Activated CD8-positive, alpha-beta T cell treated with anti-CD3 and anti-CD28 coated beads, Interleukin-2, amount 10 ng/mL, durations not matched to agents 7 days and 5 days (primary cell): Measurements from ENCODE around the gene SACM1L. TPM values are rescaled to one million over a fixed set of nuclear protein-coding genes. Genes with fewer than 3 reads are reported as not detected.
A peak's percentile ranks its signal among the peaks of the same experiment; 100 is the strongest.
"Not testable (repeated sequence)": the region's sequence is repeated elsewhere in the genome, so short reads cannot be mapped to it uniquely, and the experiment has no call there.

Source experiments
- ATAC-seq: fragments of 150-1000 bp; cut with Tn5 transposase; one replicate; pipeline ENCODE4 v1.10.0; 2021; ENCODE audit warnings: moderate library complexity
- CTCF ChIA-PET: fragments of 350-600 bp; sonication (Branson Sonifier 250); formaldehyde crosslinking; loops from one replicate; lab custom pipeline; 2021; ENCODE audit warnings: antibody characterized with exemption; lab: Charles Lee
- POLR2A ChIA-PET: fragments of 350-600 bp; sonication (Branson Sonifier 250); formaldehyde crosslinking; loops from one replicate; lab custom pipeline; 2021; ENCODE audit warnings: antibody characterized with exemption; lab: Charles Lee
- DNase-seq: peaks from one replicate; pipeline ENCODE4 v3.0.0-alpha.2; 2020
- H3K27ac Mint-ChIP-seq: one replicate; pipeline ENCODE4 v1.8.0; 2021; ENCODE audit warnings: mild to moderate bottlenecking, mixed read lengths
- H3K27me3 Mint-ChIP-seq: one replicate; pipeline ENCODE4 v1.8.0; 2021; ENCODE audit warnings: low read depth, mixed read lengths
- H3K36me3 Mint-ChIP-seq: one replicate; pipeline ENCODE4 v1.8.0; 2021; ENCODE audit warnings: low read depth, mixed read lengths
- H3K4me1 Mint-ChIP-seq: one replicate; pipeline ENCODE4 v1.8.0; 2021; ENCODE audit warnings: low read depth, mixed read lengths
- H3K4me3 Mint-ChIP-seq: one replicate; pipeline ENCODE4 v1.8.0; 2021; ENCODE audit warnings: mild to moderate bottlenecking, mixed read lengths
- H3K9me3 Mint-ChIP-seq: one replicate; pipeline ENCODE4 v1.8.0; 2022; ENCODE audit warnings: mixed read lengths; ENCODE audit not compliant: insufficient read depth
- total RNA-seq, 2 experiments: library from RNA; stranded (reverse); gene quantifications; one replicate each; pipeline ENCODE4 v1.2.3, GENCODE V29; 2021

Gene SACM1L
- total RNA-seq, 2 experiments from 2014 or later = 89.8 to 96.4 TPM

DNA sequence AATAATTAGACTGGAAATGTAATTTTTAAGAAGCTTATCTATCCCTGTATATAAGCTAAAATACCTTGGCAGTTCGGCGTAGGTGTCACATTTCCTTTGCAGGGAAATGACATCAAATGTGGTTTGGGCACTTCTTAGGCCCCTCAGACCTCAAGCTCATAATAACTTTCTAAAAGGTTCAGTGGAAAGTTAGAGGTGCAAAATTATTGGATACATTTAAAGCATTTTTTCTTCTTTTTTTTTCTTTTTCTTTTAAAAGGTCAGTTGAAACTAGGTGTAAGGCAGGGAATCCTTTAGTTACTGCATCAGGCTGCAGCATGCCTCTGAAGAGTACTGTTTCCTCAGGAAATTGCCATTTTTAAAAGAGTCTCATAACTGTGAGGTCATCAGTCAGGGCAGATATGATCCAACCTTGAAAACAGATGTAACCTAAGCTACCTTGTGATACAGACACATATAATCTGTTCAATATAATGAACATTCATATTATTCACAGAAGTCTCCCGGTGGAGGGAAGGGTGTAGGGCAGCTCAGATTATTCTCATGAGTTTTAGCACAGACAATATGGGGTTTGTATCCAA lies 4.8 kb downstream of the SACM1L start:
- H3K27ac Mint-ChIP-seq = peak overlapping the region; percentile 91
- ATAC-seq (peak; percentile 46), DNase-seq (peak; percentile 61)
- ChIA-PET CTCF (interaction anchor here (0.6 to 5.8 kb wide), 16 partner anchors 11 to 657 kb away, joined by 3 to 52 read pairs (median 4); no protein-coding TSS in a partner anchor), POLR2A (interaction anchor here (0.6 to 1.4 kb wide), 7 partner anchors 9 to 1341 kb away, joined by 3 to 5 read pairs (median 3); no protein-coding TSS in a partner anchor)
- H3K4me1 Mint-ChIP-seq = peaks cover 66% of the 10 kb centered on the region
- H3K36me3 Mint-ChIP-seq = peaks cover 60% of the 10 kb centered on the region
- H3K4me3 Mint-ChIP-seq = peak overlapping the region; percentile 68
- H3K27me3 Mint-ChIP-seq = peaks cover under 1% of the 10 kb centered on the region
- H3K9me3 Mint-ChIP-seq = no peaks in the 10 kb centered on the region

DNA sequence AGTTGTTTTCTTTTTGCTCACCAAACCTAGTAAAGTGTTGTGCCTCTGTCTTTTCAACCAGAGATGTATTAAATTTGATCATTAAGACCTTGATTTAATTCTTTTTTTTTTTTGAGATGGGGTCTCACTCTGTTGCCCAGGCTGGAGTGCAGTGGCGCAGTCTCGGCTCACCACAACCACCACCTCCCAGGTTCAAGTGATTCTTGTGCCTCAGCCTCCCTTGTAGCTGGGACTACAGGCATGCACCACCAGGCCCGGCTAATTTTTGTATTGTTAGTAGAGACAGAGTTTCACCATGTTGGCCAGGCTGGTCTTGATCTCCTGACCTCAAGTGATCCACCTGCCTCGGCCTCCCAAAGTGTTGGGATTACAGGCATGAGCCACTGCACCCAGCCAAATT lies 6.0 kb downstream of the SACM1L start:
- H3K27me3 Mint-ChIP-seq, DNase-seq, ATAC-seq, H3K9me3 Mint-ChIP-seq: not testable (repeated sequence)
- H3K36me3 Mint-ChIP-seq = peaks cover 63% of the 10 kb centered on the region
- peak overlapping the region; percentile 91 for H3K27ac Mint-ChIP-seq
- peaks cover 71% of the 10 kb centered on the region for H3K4me1 Mint-ChIP-seq
- CTCF ChIA-PET = interaction anchor here (1.2 to 5.8 kb wide), 6 partner anchors 10 to 485 kb away, joined by 3 to 52 read pairs (median 8); no protein-coding TSS in a partner anchor
- POLR2A ChIA-PET = interaction anchor here (0.5 to 1.4 kb wide), 3 partner anchors 9 to 28 kb away, joined by 3 to 4 read pairs (median 3); no protein-coding TSS in a partner anchor
- H3K4me3 Mint-ChIP-seq = peak overlapping the region; percentile 68

DNA sequence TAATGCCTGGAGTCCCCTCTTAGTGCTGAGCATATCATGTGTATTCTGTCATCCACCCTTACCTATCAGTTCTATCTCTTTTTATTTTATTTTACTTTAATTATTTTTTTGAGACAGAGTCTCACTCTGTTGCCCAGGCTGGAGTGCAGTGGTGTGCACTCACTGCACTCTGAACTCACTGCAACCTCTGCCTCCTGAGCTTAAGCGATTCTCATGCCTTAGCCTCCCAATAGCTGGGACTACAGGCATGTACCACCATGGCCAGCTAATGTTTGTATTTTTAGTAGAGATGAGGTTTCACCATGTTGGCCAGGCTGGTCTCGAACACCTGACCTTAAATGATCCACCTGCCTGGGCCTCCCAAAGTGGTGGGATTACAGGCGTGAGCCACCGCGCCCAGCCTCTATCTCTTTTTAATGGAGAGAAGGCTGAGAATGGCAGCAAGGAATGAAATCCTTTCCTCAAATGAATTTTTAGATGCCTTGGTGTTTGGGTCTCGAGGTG lies 11.4 kb downstream of the SACM1L start:
- no peaks in the 10 kb centered on the region for H3K27me3 Mint-ChIP-seq
- no peak for ATAC-seq
- no peak overlapping the region for H3K4me3 Mint-ChIP-seq
- no peak overlapping the region for H3K27ac Mint-ChIP-seq
- H3K4me1 Mint-ChIP-seq = peaks cover 40% of the 10 kb centered on the region
- no peaks in the 10 kb centered on the region for H3K9me3 Mint-ChIP-seq
- ChIA-PET CTCF (interaction anchor here (1.0 kb wide), 1 partner anchor 10 kb away, joined by 4 read pairs; no protein-coding TSS in a partner anchor), POLR2A (interaction anchor here (2.1 kb wide), 1 partner anchor 11 kb away, joined by 4 read pairs; no protein-coding TSS in a partner anchor)
- no peak for DNase-seq
- H3K36me3 Mint-ChIP-seq = peaks cover 40% of the 10 kb centered on the region

DNA sequence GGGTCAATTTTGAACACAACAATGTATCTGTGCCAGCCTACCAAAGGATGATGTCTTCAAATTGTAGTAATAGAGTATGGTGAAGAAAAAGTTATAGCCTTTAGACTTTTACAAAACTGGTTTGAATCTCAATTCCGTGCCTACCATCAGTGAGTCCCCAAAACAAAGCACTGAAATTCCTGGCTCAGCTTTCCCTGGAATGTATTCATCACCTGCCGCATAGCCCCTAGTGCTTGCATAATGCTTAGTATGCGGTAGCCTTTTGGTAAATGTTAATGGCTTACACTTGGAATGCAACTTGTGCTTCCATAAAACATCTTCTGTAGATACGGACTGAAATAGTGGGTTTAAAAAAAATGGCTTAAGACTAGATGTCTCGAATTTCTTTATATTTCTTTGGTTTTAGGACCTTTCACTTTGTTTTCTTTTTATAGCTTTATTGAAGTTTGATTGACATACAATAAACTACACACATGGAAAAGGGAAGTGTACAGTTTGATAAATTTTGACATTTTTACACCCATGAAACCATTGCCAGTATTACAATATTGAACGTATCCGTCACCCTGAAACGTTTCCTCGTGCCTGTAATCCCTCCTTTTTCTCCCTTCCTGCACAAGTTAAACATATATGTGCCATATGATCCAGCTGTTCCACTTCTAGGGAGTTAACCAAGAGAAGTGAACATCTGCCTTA lies 12.1 kb downstream of the SACM1L start:
- peaks cover 40% of the 10 kb centered on the region for H3K36me3 Mint-ChIP-seq
- peaks cover 34% of the 10 kb centered on the region for H3K4me1 Mint-ChIP-seq
- no peaks in the 10 kb centered on the region for H3K27me3 Mint-ChIP-seq
- DNase-seq (no peak), ATAC-seq (no peak)
- CTCF ChIA-PET = no interaction called here
- H3K4me3 Mint-ChIP-seq = no peak overlapping the region
- no peaks in the 10 kb centered on the region for H3K9me3 Mint-ChIP-seq
- POLR2A ChIA-PET = no interaction called here
- no peak overlapping the region for H3K27ac Mint-ChIP-seq

DNA sequence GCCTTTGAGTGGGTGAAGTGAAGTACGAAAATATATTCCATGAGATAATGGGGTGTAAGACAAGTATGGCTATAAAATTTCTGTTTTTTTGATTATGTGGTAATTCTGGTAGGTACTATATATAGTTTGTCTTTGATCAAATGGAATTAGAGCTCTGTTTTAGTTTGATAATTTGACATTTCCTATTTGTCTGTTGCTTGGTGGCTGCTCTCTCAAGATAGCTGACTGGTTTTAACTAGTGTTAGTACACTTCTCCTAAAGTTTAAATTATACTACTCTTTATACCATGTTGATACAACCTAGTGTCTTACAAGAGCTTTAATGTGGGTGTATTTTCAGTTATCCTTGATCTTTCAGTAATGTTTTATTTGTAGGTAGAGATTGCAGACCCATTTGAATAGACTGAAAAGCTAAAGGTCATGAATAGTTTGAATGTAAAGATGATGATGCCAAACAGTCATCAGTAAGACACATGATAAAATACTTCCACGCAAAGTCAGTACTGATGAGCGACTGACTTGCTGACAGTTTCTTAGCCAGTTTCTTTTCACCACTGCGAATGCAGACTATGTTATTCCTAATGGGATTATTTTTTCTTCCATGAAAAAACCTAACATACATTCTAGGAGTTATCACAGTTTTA lies 15.2 kb downstream of the SACM1L start:
- DNase-seq = no peak
- no peak overlapping the region for H3K27ac Mint-ChIP-seq
- H3K9me3 Mint-ChIP-seq = no peaks in the 10 kb centered on the region
- peaks cover 48% of the 10 kb centered on the region for H3K36me3 Mint-ChIP-seq
- H3K4me1 Mint-ChIP-seq = peaks cover 24% of the 10 kb centered on the region
- CTCF ChIA-PET = interaction anchor here (1.0 to 3.8 kb wide), 10 partner anchors 9 to 565 kb away, joined by 3 to 17 read pairs (median 4); no protein-coding TSS in a partner anchor
- no peak for ATAC-seq
- no peaks in the 10 kb centered on the region for H3K27me3 Mint-ChIP-seq
- POLR2A ChIA-PET = interaction anchor here (0.7 to 1.3 kb wide), 3 partner anchors 10 to 15 kb away, joined by 3 read pairs; partner anchors contain the start of gene SACM1L
- H3K4me3 Mint-ChIP-seq = no peak overlapping the region

DNA sequence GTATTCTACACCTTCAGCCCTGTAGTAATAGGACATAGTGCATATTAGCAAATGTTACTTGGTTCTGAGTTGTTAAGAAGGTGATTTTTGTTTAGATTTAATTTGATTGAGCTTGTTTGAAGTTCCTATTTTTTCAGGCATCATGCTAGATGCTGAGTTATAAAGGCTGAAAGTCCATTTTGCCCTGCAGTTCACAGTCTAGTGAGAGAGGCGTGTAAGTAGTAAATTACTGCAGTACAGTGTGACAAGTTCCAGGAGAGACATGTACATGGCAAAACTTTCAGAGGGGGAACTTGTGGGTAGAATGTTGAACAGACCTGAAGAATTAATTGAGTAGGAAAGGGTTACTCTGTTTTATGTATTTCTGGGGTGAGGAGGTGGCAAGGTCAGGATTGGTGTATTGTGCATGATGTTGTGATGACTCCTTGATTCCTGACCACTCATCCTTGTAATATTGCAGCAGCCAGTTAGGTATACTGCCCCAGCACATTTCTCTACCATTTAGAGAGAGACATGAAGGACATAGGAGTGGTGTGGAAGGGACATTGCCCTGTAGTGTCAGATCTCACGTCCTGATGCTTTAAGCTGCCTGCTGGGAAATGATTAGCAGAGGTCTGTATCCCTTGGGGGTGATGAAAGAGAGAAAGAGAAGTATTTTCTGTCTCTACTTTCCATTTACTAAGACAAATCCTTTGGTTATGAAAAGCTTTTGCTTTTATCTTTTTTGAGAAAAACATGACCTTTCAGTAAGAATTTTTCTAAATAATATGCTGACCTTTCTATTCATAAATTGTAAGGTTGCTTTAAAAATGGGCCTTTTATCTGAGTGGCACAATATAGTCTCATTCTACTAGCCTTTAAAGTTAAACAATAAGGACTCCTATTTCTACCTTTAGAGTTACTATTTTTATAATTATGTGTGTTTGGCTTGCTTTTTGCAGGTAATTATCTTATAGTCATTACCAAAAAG lies 16.9 kb downstream of the SACM1L start:
- peaks cover 19% of the 10 kb centered on the region for H3K4me1 Mint-ChIP-seq
- DNase-seq (no peak), ATAC-seq (no peak)
- ChIA-PET POLR2A (no interaction called here), CTCF (interaction anchor here (0.9 to 3.8 kb wide), 4 partner anchors 12 to 46 kb away, joined by 3 to 17 read pairs (median 6); no protein-coding TSS in a partner anchor)
- no peaks in the 10 kb centered on the region for H3K9me3 Mint-ChIP-seq
- H3K4me3 Mint-ChIP-seq = no peak overlapping the region
- no peaks in the 10 kb centered on the region for H3K27me3 Mint-ChIP-seq
- peaks cover 51% of the 10 kb centered on the region for H3K36me3 Mint-ChIP-seq
- H3K27ac Mint-ChIP-seq = peak overlapping the region; percentile 4

DNA sequence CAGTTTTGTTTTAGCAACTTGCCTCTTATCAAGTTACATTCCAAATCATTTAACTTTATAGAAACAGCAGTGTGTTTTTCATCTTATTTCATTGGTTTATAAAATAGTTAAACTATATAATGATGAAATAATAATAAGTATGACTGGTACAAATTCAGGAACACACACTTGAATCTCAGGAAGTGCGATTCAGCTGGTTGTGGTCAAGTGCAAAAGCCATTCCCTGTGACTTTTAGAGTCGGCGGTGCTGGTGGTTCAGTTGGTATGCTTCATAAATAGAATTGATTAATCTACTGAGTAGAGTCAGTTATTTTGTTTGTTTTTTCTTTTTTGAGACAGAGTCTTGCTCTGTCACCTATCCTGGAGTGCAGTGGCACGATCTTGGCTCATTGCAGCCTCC lies 22.7 kb downstream of the SACM1L start:
- ATAC-seq (no peak), DNase-seq (no peak)
- peaks cover 55% of the 10 kb centered on the region for H3K36me3 Mint-ChIP-seq
- H3K4me3 Mint-ChIP-seq = no peak overlapping the region
- ChIA-PET CTCF (no interaction called here), POLR2A (no interaction called here)
- H3K27me3 Mint-ChIP-seq = no peaks in the 10 kb centered on the region
- no peak overlapping the region for H3K27ac Mint-ChIP-seq
- peaks cover 6% of the 10 kb centered on the region for H3K4me1 Mint-ChIP-seq
- no peaks in the 10 kb centered on the region for H3K9me3 Mint-ChIP-seq

DNA sequence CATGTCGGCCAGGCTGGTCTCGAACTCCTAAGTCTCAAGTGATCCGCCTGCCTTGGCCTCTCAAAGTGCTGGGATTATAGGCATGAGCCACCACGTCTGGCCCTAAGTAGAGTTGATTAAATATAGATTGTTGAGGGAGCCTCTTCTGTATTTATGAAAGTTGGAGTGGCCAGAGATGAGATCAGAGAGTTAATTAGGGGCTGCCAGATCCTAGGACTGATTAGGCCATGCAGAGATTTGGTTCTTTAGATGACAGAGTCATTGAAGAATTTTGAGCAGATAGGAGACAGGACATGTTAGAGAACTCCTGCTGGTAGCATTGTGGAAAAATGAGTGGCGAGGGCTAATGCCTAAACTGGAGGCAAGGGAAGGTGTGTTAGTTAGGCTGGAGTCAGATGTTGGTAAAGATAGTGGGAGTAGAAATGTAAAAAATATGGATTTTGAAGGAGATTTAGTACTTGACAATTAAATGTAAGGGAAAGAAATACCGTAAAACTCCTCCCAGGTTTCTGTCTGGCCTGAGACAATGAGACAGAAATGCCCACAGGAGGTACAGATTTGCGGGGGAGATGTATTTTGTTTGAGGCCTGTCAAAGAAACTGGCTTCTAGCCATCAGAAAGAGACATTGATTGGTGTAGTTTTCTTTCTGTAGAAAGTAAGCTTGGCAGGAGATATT lies 23.4 kb downstream of the SACM1L start:
- ChIA-PET CTCF (interaction anchor here (0.6 to 1.3 kb wide), 2 partner anchors 8 to 440 kb away, joined by 3 to 5 read pairs; no protein-coding TSS in a partner anchor), POLR2A (no interaction called here)
- Mint-ChIP-seq H3K36me3 (peaks cover 56% of the 10 kb centered on the region), H3K27ac (no peak overlapping the region), H3K4me3 (no peak overlapping the region), H3K27me3 (no peaks in the 10 kb centered on the region), H3K9me3 (no peaks in the 10 kb centered on the region), H3K4me1 (peaks cover 6% of the 10 kb centered on the region)
- ATAC-seq (no peak), DNase-seq (no peak)

DNA sequence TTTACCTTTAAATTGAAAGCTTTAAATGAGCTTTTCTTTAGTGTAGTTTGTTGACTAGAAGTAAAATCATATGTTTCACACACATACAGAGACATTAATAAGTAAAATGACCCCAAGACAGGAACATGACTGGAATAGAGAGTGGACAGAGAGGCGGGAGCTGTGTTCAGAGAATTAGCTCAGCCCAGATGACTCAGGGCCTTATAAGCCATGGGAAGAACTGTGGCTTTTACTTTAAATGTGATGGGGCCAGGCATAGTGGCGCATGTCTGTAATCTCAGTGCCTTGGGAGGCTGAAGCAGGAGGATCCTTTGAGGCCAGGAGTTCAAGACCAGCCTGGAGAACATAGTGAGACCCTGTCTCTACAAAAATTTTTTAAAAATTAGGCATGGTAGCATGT lies 26.7 kb downstream of the SACM1L start:
- ATAC-seq (no peak), DNase-seq (no peak)
- H3K27me3 Mint-ChIP-seq = no peaks in the 10 kb centered on the region
- H3K27ac Mint-ChIP-seq = no peak overlapping the region
- H3K4me1 Mint-ChIP-seq = peaks cover 4% of the 10 kb centered on the region
- ChIA-PET CTCF (interaction anchor here (1.0 kb wide), 1 partner anchor 22 kb away, joined by 3 read pairs; no protein-coding TSS in a partner anchor), POLR2A (no interaction called here)
- H3K9me3 Mint-ChIP-seq = no peaks in the 10 kb centered on the region
- H3K4me3 Mint-ChIP-seq = no peak overlapping the region
- H3K36me3 Mint-ChIP-seq = peaks cover 60% of the 10 kb centered on the region

DNA sequence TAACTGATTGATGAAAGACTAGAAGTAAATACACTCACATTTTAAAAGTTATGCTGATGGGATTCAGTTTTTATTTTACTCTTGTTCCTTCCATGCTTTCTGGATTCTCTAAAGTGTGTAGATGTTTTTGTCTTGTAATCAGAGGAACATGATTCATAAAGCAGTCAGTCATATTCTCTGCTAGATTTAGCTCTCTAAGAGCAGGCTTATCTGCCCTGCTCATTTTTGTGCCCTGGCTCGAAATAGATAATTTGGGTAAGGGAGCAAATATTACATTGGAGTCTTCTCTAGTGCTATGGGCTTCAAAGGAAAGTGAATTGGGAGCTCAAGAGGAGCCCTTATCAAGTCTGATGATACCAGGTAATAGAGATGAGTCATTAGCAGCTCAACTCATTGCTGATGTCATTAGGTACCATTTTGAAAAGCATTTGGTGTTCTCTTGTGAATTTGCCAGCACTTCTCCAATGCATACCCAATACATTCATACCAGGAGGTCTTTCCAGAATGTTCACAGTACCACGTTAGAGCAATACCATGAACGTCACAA lies 27.7 kb downstream of the SACM1L start:
- no peak for ATAC-seq
- Mint-ChIP-seq H3K27me3 (no peaks in the 10 kb centered on the region), H3K27ac (no peak overlapping the region), H3K4me1 (peaks cover 2% of the 10 kb centered on the region), H3K4me3 (no peak overlapping the region), H3K9me3 (no peaks in the 10 kb centered on the region), H3K36me3 (peaks cover 57% of the 10 kb centered on the region)
- ChIA-PET POLR2A (no interaction called here), CTCF (interaction anchor here (0.9 kb wide), 1 partner anchor 27 kb away, joined by 3 read pairs; no protein-coding TSS in a partner anchor)
- no peak for DNase-seq
